Measurements from ENCODE around the gene ITGB8. TPM values are rescaled to one million over a fixed set of nuclear protein-coding genes. Genes with fewer than 3 reads are reported as not detected.

The ITGB8 gene
- total RNA-seq, 3 donors from 2014 or later (not counting 1 experiment from before 2014, with no cell fraction given) = 0.39 to 12.8 TPM; not detected in 1

GRCh38 chr7:20404320-20404719 is 73.6 kb downstream of the ITGB8 start:
- ATAC-seq (no peak), DNase-seq (no peak)
- no peaks in the 10 kb centered on the region for H3K9me3 ChIP-seq (ENCODE audit: control insufficient read depth, insufficient read depth, low read length)
- no peaks in the 10 kb centered on the region for H3K27me3 Mint-ChIP-seq (ENCODE audit: low read depth in 2 of 2)
- 92% methylated on average over 6 of the region's 6 CpGs for WGBS (ENCODE audit: insufficient coverage)
- no peak overlapping the region for H3K4me3 Mint-ChIP-seq
- no peaks in the 10 kb centered on the region for H3K27me3 ChIP-seq (ENCODE audit: control insufficient read depth, insufficient read depth, low read length)
- peaks cover 0 to 2% of the 10 kb centered on the region in 2 donors for H3K9me3 Mint-ChIP-seq
- no peaks in the 10 kb centered on the region for H3K4me1 Mint-ChIP-seq
- H3K36me3 ChIP-seq (ENCODE audit: control insufficient read depth, insufficient read depth, low read length) = no peaks in the 10 kb centered on the region
- no peaks in the 10 kb centered on the region for H3K4me1 ChIP-seq (ENCODE audit: control insufficient read depth, insufficient read depth, low read length)
- H3K27ac Mint-ChIP-seq = no peak overlapping the region
- TF ChIP-seq, protein P1, sequence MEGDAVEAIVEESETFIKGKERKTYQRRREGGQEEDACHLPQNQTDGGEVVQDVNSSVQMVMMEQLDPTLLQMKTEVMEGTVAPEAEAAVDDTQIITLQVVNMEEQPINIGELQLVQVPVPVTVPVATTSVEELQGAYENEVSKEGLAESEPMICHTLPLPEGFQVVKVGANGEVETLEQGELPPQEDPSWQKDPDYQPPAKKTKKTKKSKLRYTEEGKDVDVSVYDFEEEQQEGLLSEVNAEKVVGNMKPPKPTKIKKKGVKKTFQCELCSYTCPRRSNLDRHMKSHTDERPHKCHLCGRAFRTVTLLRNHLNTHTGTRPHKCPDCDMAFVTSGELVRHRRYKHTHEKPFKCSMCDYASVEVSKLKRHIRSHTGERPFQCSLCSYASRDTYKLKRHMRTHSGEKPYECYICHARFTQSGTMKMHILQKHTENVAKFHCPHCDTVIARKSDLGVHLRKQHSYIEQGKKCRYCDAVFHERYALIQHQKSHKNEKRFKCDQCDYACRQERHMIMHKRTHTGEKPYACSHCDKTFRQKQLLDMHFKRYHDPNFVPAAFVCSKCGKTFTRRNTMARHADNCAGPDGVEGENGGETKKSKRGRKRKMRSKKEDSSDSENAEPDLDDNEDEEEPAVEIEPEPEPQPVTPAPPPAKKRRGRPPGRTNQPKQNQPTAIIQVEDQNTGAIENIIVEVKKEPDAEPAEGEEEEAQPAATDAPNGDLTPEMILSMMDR (IDR thresholded peaks at IDR 0.05) = no peak
- no peaks in the 10 kb centered on the region for H3K36me3 Mint-ChIP-seq
- no peak overlapping the region for H3K27ac ChIP-seq (ENCODE audit: low read length)
- H3K4me3 ChIP-seq (ENCODE audit: low read length) = no peak overlapping the region
- intact Hi-C loops (cut with micrococcal nuclease) = no loop called here

- Histone ChIP-seq H3K27me3 (ENCODE audit: control insufficient read depth, insufficient read depth, low read length) (no peaks in the 10 kb centered on the region), H3K4me1 (ENCODE audit: control insufficient read depth, insufficient read depth, low read length) (no peaks in the 10 kb centered on the region), H3K36me3 (ENCODE audit: control insufficient read depth, insufficient read depth, low read length) (no peaks in the 10 kb centered on the region), H3K9me3 (ENCODE audit: control insufficient read depth, insufficient read depth, low read length) (no peaks in the 10 kb centered on the region), H3K27ac (ENCODE audit: low read length) (no peak overlapping the region), H3K4me3 (ENCODE audit: low read length) (no peak overlapping the region)
- Mint-ChIP-seq H3K36me3 (no peaks in the 10 kb centered on the region), H3K9me3 (peaks cover 0 to 2% of the 10 kb centered on the region in 2 donors), H3K27me3 (ENCODE audit: low read depth in 2 of 2) (no peaks in the 10 kb centered on the region), H3K4me3 (no peak overlapping the region), H3K27ac (no peak overlapping the region), H3K4me1 (no peaks in the 10 kb centered on the region)
- TF ChIP-seq, protein P1 (IDR thresholded peaks at IDR 0.05) = no peak
- WGBS (ENCODE audit: insufficient coverage) = 57% methylated on average over 4 of the region's 5 CpGs
- ATAC-seq = no peak
- no peak for DNase-seq
- intact Hi-C loops (cut with micrococcal nuclease) = no loop called here
Observed at GRCh38 chr7:20407585-20408466, 77.1 kb downstream of the ITGB8 start.

GRCh38 chr7:20408467-20408826 is 77.7 kb downstream of the ITGB8 start:
- Mint-ChIP-seq H3K9me3 (peaks cover 0 to 2% of the 10 kb centered on the region in 2 donors), H3K27ac (no peak overlapping the region), H3K27me3 (ENCODE audit: low read depth in 2 of 2) (no peaks in the 10 kb centered on the region), H3K36me3 (no peaks in the 10 kb centered on the region), H3K4me1 (no peaks in the 10 kb centered on the region), H3K4me3 (no peak overlapping the region)
- no peak for DNase-seq
- ATAC-seq = no peak
- Histone ChIP-seq H3K27me3 (ENCODE audit: control insufficient read depth, insufficient read depth, low read length) (no peaks in the 10 kb centered on the region), H3K9me3 (ENCODE audit: control insufficient read depth, insufficient read depth, low read length) (no peaks in the 10 kb centered on the region), H3K4me3 (ENCODE audit: low read length) (no peak overlapping the region), H3K27ac (ENCODE audit: low read length) (no peak overlapping the region), H3K4me1 (ENCODE audit: control insufficient read depth, insufficient read depth, low read length) (no peaks in the 10 kb centered on the region), H3K36me3 (ENCODE audit: control insufficient read depth, insufficient read depth, low read length) (no peaks in the 10 kb centered on the region)
- intact Hi-C loops (cut with micrococcal nuclease) = no loop called here
- TF ChIP-seq, protein P1 (IDR thresholded peaks at IDR 0.05) = no peak
- WGBS (ENCODE audit: insufficient coverage) = 88% methylated on average over 2 of the region's 2 CpGs
